ENCODE data around the gene DOK7.
A peak's percentile ranks its signal among the peaks of the same experiment; 100 is the strongest.

DOK7 gene

DNA sequence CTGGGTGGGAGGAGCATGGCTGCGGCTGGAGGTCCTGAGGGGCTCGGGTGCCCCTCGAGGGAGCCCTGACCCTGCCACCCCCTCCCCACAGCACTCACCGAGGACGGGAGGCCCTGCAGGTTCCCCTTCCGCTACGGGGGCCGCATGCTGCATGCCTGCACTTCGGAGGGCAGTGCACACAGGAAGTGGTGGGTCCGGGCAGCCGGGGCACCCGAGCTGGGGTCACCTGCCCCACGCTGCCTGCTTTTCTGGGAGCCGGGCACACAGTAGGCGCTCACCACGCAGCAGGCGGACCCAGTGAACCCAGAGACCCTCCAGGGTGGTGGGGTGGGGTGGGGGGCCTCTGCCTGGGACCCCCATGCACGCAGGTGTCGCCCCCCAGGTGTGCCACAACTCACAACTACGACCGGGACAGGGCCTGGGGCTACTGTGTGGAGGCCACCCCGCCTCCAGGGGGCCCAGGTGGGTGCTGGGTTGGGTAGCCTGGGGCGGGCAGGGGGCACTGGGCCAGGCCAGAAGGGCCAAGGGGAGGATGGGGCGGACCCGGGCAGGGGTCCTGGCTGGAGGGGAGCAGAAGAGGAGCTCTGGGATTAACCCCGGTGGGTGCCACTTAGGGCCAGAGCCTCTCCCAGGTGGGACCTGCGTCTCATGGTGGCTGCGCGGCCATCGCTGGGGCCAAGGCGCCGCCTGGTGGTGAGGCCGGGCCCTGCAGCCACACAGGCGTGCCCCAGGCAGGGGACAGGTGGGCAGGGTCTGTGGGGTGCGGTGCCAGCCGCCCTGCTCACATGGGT lies 20.0 kb upstream of the DOK7 start:
- peak; percentile 8 for DNase-seq (ENCODE audit: low read depth)
- TF ChIP-seq CTCF (conservative IDR thresholded peaks at IDR 0.05; ENCODE audit: low read length) = peak; percentile 73
- H3K4me3 ChIP-seq (ENCODE audit: low read length) = no peak overlapping the region

- no peak for TF ChIP-seq CTCF (conservative IDR thresholded peaks at IDR 0.05; ENCODE audit: low read length)
- no peak overlapping the region for H3K4me3 ChIP-seq (ENCODE audit: low read length)
- DNase-seq (ENCODE audit: low read depth) = no peak
Measured at GRCh38 chr4:3443750-3444309, 19.3 kb upstream of the DOK7 start.

DNA sequence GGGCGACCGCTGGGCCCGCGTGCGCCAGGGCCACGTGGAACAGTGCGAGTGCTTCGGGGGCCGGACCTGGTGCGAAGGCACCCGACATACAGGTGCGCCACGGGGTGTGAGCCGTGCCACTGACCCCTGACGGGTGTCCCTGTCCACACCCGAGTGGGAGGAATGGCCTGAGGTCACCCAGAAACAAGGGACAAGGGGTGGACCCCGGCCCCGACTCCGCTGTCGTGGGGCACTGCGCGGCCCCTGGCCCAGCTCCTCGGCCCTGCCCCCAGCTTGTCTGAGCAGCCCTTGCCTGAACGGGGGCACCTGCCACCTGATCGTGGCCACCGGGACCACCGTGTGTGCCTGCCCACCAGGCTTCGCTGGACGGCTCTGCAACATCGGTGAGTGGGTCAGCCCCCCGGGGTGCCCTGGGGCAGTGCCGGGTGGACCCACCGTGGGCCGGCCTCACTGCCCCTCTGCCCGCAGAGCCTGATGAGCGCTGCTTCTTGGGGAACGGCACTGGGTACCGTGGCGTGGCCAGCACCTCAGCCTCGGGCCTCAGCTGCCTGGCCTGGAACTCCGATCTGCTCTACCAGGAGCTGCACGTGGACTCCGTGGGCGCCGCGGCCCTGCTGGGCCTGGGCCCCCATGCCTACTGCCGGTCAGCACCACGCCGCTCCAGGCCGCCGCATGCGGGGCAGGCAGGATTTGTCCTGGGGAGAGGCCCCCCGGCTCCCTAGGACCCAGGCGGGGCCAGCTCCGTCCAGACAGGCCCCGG lies 18.6 kb upstream of the DOK7 start:
- no peak for DNase-seq (ENCODE audit: low read depth)
- no peak overlapping the region for H3K4me3 ChIP-seq (ENCODE audit: low read length)
- TF ChIP-seq CTCF (conservative IDR thresholded peaks at IDR 0.05; ENCODE audit: low read length) = no peak

GRCh38 chr4:3445111-3445820 lies 17.8 kb upstream of the DOK7 start:
- no peak for TF ChIP-seq CTCF (conservative IDR thresholded peaks at IDR 0.05; ENCODE audit: low read length)
- DNase-seq (ENCODE audit: low read depth) = no peak
- no peak overlapping the region for H3K4me3 ChIP-seq (ENCODE audit: low read length)

GRCh38 chr4:3445829-3446545 lies 17.1 kb upstream of the DOK7 start:
- H3K4me3 ChIP-seq (ENCODE audit: low read length) = no peak overlapping the region
- no peak for TF ChIP-seq CTCF (conservative IDR thresholded peaks at IDR 0.05; ENCODE audit: low read length)
- no peak for DNase-seq (ENCODE audit: low read depth)

DNA sequence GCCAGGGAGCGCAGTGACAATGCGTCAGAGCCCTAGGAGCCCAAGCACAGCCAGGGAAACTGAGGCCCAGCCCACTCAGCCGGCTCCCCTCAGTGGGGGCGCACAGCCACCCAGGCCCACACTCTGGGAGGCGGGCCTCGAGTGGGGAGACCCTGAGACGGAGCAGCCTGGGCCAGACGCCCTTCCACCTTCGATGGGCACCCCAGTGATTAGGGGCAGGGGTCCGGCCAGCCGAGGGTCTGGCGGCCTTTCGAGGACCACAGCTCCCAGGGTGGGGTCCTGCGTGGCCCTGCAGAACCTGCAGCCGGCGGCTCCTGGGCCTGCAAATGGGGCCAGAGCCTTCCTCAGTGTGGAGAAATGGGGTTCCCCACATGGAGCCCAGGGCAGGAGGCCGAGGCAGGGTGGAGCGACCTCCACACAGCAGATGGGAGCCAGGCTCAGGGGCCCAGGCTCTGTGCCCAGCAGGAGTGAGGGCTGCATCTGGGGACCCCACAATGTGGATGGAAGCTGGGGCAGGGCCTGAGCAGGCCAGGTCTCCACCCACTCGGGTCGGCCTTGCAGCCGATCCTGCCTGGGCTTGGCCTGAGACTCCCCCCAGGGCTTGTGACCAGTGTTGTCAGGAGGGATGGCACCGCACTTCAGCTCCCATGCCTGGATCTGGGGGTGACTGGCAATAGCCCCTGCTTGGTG lies 16.3 kb upstream of the DOK7 start:
- H3K4me3 ChIP-seq (ENCODE audit: low read length) = no peak overlapping the region
- TF ChIP-seq CTCF (conservative IDR thresholded peaks at IDR 0.05; ENCODE audit: low read length) = no peak
- no peak for DNase-seq (ENCODE audit: low read depth)
